ENCODE data around the gene ATP5PO. TPM values are rescaled to one million over a fixed set of nuclear protein-coding genes. Genes with fewer than 3 reads are reported as not detected.

The ATP5PO gene
- total RNA-seq, 1 experiment from 2014 or later: 190 TPM

- no peak overlapping the region for H3K4me3 ChIP-seq (ENCODE audit: low read depth in 2 of 2, low read length in 2 of 2)
- DNase-seq (ENCODE audit: low read depth, low spot score) (no peak), ATAC-seq (no peak)
- no TSS peak for BruUV-seq (replicated peaks)
- no peak for TF ChIP-seq SIN3A (IDR thresholded peaks at IDR 0.05; ENCODE audit: borderline replicate concordance, insufficient read depth, low read depth, low read length)
- TF ChIP-seq, protein P1, sequence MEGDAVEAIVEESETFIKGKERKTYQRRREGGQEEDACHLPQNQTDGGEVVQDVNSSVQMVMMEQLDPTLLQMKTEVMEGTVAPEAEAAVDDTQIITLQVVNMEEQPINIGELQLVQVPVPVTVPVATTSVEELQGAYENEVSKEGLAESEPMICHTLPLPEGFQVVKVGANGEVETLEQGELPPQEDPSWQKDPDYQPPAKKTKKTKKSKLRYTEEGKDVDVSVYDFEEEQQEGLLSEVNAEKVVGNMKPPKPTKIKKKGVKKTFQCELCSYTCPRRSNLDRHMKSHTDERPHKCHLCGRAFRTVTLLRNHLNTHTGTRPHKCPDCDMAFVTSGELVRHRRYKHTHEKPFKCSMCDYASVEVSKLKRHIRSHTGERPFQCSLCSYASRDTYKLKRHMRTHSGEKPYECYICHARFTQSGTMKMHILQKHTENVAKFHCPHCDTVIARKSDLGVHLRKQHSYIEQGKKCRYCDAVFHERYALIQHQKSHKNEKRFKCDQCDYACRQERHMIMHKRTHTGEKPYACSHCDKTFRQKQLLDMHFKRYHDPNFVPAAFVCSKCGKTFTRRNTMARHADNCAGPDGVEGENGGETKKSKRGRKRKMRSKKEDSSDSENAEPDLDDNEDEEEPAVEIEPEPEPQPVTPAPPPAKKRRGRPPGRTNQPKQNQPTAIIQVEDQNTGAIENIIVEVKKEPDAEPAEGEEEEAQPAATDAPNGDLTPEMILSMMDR (IDR thresholded peaks at IDR 0.05): no peak
- no peak for TF ChIP-seq REST (IDR thresholded peaks at IDR 0.05; ENCODE audit: insufficient read depth in 1 of 2, low read depth in 2 of 2, low read length in 1 of 2)
- TF ChIP-seq TCF7L2 (IDR thresholded peaks at IDR 0.05; ENCODE audit: low read depth, low read length): no peak
- no peak for TF ChIP-seq POLR2AphosphoS5 (IDR thresholded peaks at IDR 0.05; ENCODE audit: low read depth, low read length)
- intact Hi-C loops (cut with micrococcal nuclease; ENCODE audit: unreplicated experiment) (no loop called here), in situ Hi-C loops (cut with HindIII; ENCODE audit: low pct_unique_long_range_greater_than_20kb, low sequenced_read_pairs) (no loop called here)
- H3K9me3 ChIP-seq (ENCODE audit: control insufficient read depth, insufficient read depth, low read depth, low read length): no peaks in the 10 kb centered on the region
- no peaks in the 10 kb centered on the region for H3K27me3 ChIP-seq (ENCODE audit: control insufficient read depth, insufficient read depth, low read length)
- H3K36me3 ChIP-seq (ENCODE audit: control insufficient read depth, insufficient read depth, low read length): no peaks in the 10 kb centered on the region
- ChIA-PET POLR2A (no interaction called here), CTCF (no interaction called here)
- no peaks in the 10 kb centered on the region; the same call in 1 of the 2 replicates for H3K4me1 ChIP-seq (ENCODE audit: control insufficient read depth, insufficient read depth, low read length)
- H3K27ac ChIP-seq (ENCODE audit: low read length): no peak overlapping the region
Measured at GRCh38 chr21:33881689-33882440, 33.7 kb downstream of the ATP5PO start.

DNA sequence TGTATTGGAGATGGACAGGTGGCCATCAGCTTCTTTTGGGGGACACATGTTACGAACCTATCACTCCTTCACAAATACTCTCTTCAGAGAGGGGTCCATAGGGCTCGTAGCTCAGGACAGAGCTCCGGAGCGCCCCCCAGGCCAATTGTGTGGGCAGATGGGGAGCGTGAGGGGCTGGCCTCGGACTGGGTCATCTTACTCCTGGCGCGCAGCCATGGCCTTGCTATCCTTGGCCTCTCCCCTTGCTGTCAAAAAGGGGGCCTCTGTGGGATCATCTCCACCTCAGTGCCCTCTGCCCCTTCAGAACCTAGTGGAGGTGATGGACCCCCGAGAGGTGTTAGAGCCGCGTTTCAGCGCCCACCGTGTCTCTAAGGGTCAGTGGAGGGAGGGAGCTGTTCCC lies 35.0 kb downstream of the ATP5PO start:
- BruUV-seq (replicated peaks): no TSS peak
- ChIA-PET POLR2A (interaction anchor here (0.6 kb wide), 1 partner anchor 38 kb away, joined by 8 read pairs; no protein-coding TSS in a partner anchor), CTCF (no interaction called here)
- H3K4me1 ChIP-seq (ENCODE audit: control insufficient read depth, insufficient read depth, low read length): no peaks in the 10 kb centered on the region; the same call in 1 of the 2 replicates
- no peaks in the 10 kb centered on the region for H3K9me3 ChIP-seq (ENCODE audit: control insufficient read depth, insufficient read depth, low read depth, low read length)
- intact Hi-C loops (cut with micrococcal nuclease; ENCODE audit: unreplicated experiment): no loop called here
- ATAC-seq (no peak), DNase-seq (ENCODE audit: low read depth, low spot score) (no peak)
- H3K27ac ChIP-seq (ENCODE audit: low read length): no peak overlapping the region
- in situ Hi-C loops (cut with HindIII; ENCODE audit: low pct_unique_long_range_greater_than_20kb, low sequenced_read_pairs): no loop called here
- no peaks in the 10 kb centered on the region for H3K36me3 ChIP-seq (ENCODE audit: control insufficient read depth, insufficient read depth, low read length)
- no peak overlapping the region for H3K4me3 ChIP-seq (ENCODE audit: low read depth in 2 of 2, low read length in 2 of 2)
- no peaks in the 10 kb centered on the region for H3K27me3 ChIP-seq (ENCODE audit: control insufficient read depth, insufficient read depth, low read length)
- TF ChIP-seq, protein P1 (IDR thresholded peaks at IDR 0.05): no peak
- TF ChIP-seq REST (IDR thresholded peaks at IDR 0.05; ENCODE audit: insufficient read depth in 1 of 2, low read depth in 2 of 2, low read length in 1 of 2) (no peak), TCF7L2 (IDR thresholded peaks at IDR 0.05; ENCODE audit: low read depth, low read length) (no peak), SIN3A (IDR thresholded peaks at IDR 0.05; ENCODE audit: borderline replicate concordance, insufficient read depth, low read depth, low read length) (no peak), POLR2AphosphoS5 (IDR thresholded peaks at IDR 0.05; ENCODE audit: low read depth, low read length) (no peak)
